A204.1 (cell line): ENCODE data around the gene FSTL4.

Experiments
- FAIRE-seq: peaks from 2 replicates; lab custom pipeline; 2012; peaks lifted over from hg19 to GRCh38; lab: Jason Lieb, UNC

Gene FSTL4

DNA sequence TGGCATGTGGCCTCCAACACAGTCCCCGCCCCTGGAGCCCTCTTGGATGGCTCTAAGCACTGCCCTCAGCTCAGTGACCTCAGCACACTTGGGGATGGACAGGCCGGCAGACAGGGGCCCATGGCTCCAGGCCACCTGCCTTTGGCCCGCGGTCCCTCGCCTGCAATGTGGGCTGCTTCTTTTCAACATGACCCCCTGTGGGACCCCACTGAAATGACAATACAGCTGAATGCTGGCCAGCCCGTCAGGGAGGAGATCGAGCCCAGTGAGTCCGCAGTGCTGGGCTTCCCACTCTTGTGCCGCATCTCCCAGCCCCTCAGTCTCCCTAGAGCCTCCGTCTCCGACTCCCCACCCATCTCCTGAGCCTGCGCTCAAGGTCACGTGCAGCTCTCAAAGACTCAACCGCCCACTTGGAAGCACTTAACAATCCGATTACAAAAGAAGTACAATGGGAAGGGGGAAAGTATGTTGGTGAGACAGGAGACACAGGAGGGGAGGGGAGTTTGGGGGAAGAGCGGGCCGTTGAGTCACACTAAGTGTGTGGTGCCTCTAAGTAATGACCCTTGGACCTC is 321.6 kb downstream of the FSTL4 start:
- FAIRE-seq: no peak

GRCh38 chr5:133289686-133290367 is 322.5 kb downstream of the FSTL4 start:
- FAIRE-seq: no peak

GRCh38 chr5:133287500-133287899 is 324.8 kb downstream of the FSTL4 start:
- FAIRE-seq: no peak

- no peak for FAIRE-seq
These were observed 325.9 kb downstream of the FSTL4 start for GRCh38 chr5:133286483-133286882.

DNA sequence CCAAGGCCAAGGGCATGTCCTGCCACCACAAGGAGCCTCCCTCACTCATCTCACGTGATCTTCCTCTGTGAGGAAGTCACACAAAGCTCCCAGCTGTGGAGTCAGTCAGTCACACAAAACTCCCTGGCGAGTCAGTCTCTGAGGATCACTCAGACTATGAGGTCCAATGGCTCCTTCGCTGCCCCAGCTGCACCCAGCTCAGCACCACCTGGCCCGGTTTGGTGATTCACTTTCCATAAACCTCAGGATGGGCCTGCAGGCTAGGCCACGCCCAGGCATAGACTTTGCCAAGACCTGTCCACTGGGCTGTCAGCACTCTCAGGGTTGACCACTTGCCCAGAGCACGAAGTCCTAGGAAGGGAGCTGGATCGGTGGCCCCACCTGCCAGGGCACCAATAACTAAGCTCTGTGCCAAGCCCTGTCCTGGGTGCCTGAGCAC is 326.7 kb downstream of the FSTL4 start:
- no peak for FAIRE-seq

GRCh38 chr5:133284306-133284705 is 328.0 kb downstream of the FSTL4 start:
- no peak for FAIRE-seq

GRCh38 chr5:133278317-133278716 is 334.0 kb downstream of the FSTL4 start:
- no peak for FAIRE-seq

DNA sequence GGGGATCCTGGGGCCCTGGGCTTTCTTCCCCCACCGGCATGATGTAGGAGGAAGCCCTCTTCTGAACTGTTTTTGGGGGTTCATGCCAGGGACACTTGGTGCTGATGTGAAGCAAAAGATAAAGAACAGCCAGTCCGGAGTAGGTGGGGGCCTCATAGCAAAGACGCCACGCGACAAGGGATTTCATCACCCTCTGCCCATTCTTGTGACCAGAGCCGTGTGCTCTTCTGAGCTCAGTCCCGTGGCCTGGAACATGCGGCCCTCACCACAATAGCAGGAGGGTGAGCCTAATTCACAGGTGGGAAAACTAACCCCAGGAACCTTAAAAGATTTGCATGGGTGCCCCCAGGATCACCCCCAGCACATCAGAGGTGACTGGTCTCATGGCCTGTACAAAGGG is 334.6 kb downstream of the FSTL4 start:
- FAIRE-seq: no peak

- no peak for FAIRE-seq
These were observed 336.2 kb downstream of the FSTL4 start for GRCh38 chr5:133276171-133276570.

GRCh38 chr5:133275631-133276030 is 336.7 kb downstream of the FSTL4 start:
- FAIRE-seq: no peak

DNA sequence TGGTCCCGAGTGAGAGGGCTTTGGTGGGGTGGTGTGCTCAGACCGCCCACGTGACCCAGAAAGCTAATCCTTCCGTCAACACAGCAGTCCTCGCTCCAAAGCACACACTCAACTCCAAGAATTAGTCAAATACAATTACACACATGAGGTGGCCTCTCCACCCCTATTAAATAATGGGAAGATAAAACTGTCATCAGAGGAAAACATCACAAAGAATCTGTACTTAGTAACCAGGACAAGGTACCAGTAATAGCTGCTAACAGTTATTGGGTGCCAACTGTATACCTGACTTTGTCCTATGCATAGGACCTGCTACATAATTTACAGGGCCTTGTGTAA is 337.8 kb downstream of the FSTL4 start:
- FAIRE-seq: no peak

- FAIRE-seq: no peak
These were observed 338.4 kb downstream of the FSTL4 start for GRCh38 chr5:133273661-133274596.

GRCh38 chr5:133272345-133272744 is 340.0 kb downstream of the FSTL4 start:
- no peak for FAIRE-seq

DNA sequence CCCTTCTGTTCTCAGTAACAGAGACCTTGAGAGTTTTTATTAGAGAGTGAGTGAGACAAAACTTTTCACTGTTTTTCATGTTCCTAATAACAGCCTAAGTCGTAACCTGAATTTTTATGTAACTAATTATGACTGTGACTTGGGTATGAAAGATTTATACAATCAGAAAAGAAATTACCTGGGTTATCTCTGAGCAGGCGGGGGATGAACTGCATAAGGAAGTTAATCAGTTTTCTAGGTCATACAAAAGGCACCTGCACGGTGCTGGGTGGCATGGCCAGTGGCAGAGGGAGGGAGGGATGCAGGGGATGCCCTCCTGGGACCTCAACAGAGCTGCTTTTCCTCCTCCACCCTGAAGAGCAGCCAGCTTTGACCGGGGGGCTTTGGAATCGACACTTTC is 340.7 kb downstream of the FSTL4 start:
- no peak for FAIRE-seq

GRCh38 chr5:133269691-133270090 is 342.6 kb downstream of the FSTL4 start:
- no peak for FAIRE-seq

DNA sequence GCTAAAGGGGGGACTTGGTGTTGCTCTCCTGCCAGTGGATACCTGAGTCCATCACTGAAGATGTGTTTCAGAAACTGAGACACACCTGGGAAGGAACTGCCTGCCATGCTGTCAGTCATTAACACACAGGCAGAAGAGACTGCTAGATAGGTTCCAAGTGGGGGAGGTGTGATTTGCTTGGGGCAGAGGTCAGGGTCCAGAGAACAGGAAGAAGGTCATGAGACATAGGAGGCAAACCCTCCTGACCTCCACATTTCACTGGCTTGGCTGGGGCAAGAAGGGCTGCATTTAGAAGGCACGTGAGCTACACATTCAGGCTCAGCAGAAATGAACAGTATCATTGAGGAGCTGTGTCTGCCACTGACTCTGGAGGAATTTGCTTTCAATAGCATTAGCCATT is 344.7 kb downstream of the FSTL4 start:
- FAIRE-seq: no peak

DNA sequence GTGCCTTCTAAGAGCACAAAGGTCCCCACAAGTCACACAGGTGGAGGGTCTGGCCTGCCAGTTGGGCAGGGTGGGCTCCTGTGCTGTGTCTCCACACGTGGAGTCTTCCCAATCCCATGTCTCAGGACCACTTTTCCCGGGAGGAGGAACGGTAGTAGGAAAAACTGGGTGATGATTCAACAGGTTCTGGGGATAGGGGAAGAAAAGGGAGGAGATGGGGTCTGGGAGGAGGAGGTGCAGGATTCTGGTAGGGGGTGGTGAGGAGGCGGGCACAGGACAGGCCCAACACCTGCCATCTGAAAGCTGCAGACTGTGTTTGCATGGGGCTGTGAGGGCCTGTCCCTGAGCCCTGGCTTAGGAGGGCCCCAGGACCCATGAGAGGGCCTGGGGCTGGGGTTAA is 345.4 kb downstream of the FSTL4 start:
- FAIRE-seq: no peak

DNA sequence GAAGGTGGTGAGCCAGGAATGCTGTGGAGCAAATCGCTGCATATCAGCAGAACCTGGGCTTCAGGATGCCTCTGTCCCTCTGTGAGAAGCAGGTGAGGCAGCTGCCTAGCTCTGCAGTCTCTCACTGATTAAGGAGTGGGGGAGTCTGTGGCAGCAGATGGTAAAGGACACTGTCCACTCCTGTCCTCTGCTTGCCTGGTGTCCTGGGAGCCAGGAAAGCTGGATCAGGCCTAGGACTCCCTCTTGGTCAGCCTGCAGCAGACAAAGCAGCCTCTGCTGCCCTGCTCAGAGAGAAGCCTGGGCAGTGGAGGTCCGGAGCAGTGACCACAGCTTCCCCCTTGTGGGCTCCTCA is 345.8 kb downstream of the FSTL4 start:
- FAIRE-seq: no peak

GRCh38 chr5:133265720-133266526 is 346.4 kb downstream of the FSTL4 start:
- no peak for FAIRE-seq

DNA sequence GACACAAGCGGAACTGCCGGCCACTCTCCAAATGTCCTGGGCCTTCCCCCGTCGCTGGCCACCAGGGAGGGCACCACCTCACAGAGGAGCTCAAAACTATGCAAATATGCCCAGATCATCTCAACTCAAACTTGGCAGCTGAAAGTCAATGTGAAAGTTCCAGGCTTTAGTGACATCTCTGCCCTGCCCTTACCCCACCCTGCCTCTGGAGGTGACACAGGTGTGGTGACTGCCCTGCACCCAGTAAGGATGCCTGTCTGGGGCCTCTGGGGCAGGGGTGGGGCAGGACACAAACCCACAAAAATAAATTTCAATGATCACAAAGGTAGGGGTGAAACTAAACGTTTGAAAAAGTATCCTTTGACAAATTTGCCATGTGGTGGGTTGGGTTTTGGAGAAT is 347.1 kb downstream of the FSTL4 start:
- FAIRE-seq: no peak

DNA sequence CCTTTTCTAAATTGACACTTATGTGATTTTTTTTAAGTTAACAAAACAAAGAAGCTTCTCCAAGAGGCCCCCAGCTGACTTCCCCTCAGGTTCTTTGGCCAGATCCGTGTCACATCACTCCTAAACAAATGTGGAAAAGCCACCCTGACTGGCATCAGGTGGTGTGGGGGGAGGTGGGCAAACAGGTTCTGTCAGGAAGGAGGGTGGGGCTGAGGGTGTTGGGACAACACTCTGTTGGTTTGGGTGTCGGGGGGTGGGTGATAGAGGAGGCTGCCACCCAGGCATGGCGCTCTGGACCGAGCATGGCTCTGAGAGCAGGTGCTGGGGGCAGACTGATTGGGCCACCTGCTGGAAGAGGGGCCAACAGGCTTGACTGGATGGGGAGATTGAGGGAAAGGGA is 349.7 kb downstream of the FSTL4 start:
- no peak for FAIRE-seq

DNA sequence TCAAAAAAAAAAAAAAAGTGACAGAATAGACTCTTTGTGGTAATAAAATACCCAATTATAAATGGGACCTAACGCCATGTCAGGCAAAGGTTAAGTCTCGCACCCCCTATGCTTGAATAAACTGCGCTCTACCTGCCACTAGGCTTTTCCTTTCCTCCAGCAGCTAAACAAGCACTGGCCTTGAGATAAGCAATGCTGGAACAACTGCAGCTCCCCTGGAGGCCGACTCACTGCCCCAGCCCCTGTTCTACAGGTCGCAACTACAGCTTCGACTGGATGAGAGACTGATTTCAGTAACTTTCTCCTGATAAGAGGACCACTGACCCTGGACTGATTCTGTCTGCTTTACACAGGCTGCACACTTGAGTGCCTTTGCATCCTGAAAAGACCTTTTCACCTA is 350.3 kb downstream of the FSTL4 start:
- no peak for FAIRE-seq

DNA sequence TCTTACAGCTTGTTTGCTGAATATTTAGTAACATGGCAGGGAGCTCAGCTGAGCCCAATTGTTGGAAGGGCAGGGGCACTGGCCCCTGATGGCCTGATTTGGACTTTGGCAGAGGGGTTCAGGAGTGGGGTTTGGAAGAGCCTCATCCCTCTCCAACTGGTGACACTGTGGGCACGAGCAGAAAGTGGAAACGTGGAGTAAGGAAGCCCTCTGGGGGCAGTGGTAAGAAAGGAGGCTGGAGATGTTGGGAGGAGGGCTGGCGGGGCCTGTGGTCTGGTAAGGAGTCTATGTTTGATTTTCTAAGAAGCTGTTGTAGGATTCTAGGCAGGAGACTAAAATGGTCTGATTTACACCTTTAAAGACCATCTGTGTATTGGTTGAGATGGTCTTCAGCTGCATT is 351.6 kb downstream of the FSTL4 start:
- FAIRE-seq: no peak
